ENCODE measurements around the gene ARL13A.

ARL13A gene

GRCh38 chrX:101040197-101040596 lies 70.7 kb downstream of the ARL13A start:
- H3K4me1 ChIP-seq (ENCODE audit: control insufficient read depth, insufficient read depth, low read length, poor library complexity, severe bottlenecking): no peaks in the 10 kb centered on the region
- H3K27ac ChIP-seq (ENCODE audit: low read depth, low read length, severe bottlenecking): no peak overlapping the region
- peaks cover 14% of the 10 kb centered on the region for H3K36me3 ChIP-seq (ENCODE audit: control insufficient read depth, insufficient read depth, low read length)
- no peaks in the 10 kb centered on the region for H3K9me3 ChIP-seq (ENCODE audit: control insufficient read depth, low read length)
- WGBS, 2 experiments (ENCODE audit: insufficient coverage in 2 of 2): 88% methylated on average over 3 of the region's 4 CpGs; no CpG with 5 or more reads in 1 of the 2 experiments
- H3K4me3 ChIP-seq (ENCODE audit: extremely low read depth, insufficient read depth, low read length, poor library complexity, severe bottlenecking): no peak overlapping the region
